Measurements from ENCODE around the gene ZCCHC9. TPM values are rescaled to one million over a fixed set of nuclear protein-coding genes. Genes with fewer than 3 reads are reported as not detected.

The ZCCHC9 gene
- total RNA-seq, 4 donors from 2014 or later = 10.0 to 36.2 (median 28.2) TPM

Other genes starting within 250 kb of the ZCCHC9 start
- gene CKMT2, start 68.3 kb upstream of the ZCCHC9 start, total RNA-seq = 10 to 100 TPM in 2 of 4 donors, 1 to 10 TPM in 2; 3.5 to 20.5 (median 9.8) TPM
- under 1 TPM in 1 of 4 donors, not detected in 3; 0.55 TPM for gene ACOT12, start 92.5 kb downstream of the ZCCHC9 start, total RNA-seq

Measured in uterus (tissue), 4 donors.